ENCODE data around the gene UBE2C.

DNA sequence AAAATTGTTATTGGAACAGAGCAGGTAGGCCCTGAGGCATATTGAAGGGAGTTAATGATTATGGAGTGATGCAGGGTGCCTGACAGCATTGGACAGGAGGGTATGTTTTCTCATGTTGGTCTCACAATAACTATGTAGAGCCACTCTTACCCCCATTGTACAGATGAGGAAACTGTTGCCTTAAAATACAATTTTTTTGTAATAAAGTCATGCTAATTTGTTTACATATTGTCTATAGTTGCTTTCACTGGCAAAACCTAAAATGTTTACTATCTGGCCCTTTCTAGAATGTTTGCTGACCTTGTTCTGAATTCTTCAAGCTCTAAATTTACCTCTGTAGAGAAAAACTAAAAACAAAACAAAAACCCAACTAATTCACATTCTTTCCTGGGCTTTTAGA lies 39.1 kb downstream of the UBE2C start:
- TF ChIP-seq EZH2phosphoT487 (IDR thresholded peaks at IDR 0.05; ENCODE audit: low read depth) (no peak), CTCF (IDR thresholded peaks at IDR 0.05; ENCODE audit: low read depth, low read length) (no peak)
